HG03039 (cell line): ENCODE data around the gene GLIS2.

ENCODE experiments used
- ATAC-seq: cut with Tn5 transposase; IDR thresholded peaks from one replicate; pipeline ENCODE4 v1.9.1; 2021; ENCODE audit warnings: mild to moderate bottlenecking, moderate library complexity; ENCODE audit not compliant: unreplicated experiment

GLIS2 gene

DNA sequence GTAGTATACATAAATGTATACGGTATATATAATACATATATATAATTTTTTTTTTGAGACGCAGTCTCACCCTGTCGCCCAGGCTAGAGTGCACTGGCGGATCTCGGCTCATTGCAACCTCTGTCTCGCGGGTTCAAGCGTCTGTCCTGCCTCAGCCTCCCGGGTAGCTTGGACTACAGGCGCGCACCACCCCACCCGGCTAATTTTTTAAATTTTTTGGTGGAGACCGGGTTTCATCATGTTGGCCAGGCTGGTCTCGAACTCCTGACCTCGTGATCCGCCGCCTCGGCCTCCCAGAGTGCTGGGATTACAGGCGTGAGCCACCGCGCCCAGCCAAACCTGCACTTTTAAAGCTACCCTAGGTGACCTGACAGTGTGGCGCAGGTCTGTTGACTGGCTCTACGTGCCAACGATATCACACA, 34.5 kb downstream of the GLIS2 start:
- ATAC-seq = no peak

DNA sequence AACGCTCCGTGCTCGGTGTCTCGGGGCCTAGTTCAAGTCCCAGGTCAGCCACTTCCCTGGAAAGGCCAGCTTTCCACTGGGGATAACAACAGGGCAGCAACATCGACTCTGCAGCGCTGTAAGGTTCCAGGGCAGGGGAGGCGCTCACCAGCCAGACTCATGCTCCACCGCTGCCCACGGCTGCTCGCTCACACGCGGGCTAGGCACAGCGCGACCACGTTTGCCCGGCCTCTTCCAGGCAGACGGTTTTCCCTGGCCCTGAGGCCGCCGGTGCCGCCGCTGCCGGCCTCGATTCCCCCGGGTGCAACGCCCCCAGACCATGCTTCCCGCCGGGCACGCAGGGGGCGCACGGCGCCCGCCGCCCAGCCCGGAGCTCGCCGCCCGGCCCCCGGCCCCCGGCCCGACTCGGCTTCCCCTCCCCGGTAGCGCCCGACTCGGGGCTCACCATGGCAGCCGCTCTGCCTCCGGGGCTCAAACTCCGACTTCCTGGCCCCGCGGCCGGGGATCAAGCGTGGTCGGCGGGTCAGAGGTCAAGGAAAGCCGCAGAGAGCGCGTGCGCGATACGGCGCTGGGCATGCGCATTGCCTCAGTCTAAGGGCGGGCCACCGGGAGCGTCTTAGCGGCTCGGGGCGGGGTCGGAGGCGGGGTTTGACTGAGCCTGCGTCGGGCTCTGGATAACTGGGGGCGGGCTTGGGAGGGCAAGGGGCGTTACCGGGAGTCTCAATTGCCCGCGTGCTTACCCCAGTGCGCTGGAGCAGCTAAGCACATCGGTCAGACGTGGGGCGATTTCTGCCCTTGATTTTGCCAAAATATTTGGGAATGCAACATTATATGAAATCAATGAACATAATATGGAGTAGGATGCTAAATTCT, 35.2 kb downstream of the GLIS2 start, which contains the start of gene PAM16:
PAM16 (minus strand) TSS at position 535 of the 873 bp plus-strand sequence; CDS start at position 448, 87 bp downstream.
- ATAC-seq = peak; percentile 86

DNA sequence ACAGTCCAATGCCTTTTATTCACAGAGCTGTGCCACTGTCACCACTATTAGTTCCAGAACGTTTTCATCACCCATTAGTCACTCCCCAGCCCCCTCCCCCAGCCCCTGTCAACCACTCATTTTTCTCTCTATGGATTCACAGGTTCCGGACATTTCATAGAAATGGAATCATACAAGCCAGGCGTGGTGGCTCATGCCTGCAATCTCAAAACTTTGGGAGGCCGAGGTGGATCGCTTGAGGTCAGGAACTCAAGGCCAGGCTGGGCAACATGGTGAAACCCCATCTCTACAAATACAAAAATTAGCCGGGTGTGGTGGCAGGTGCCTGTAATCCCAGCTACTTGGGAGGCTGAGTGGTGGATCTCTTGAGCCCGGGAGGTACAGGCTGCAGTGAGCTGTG, 36.0 kb downstream of the GLIS2 start:
- no peak for ATAC-seq

DNA sequence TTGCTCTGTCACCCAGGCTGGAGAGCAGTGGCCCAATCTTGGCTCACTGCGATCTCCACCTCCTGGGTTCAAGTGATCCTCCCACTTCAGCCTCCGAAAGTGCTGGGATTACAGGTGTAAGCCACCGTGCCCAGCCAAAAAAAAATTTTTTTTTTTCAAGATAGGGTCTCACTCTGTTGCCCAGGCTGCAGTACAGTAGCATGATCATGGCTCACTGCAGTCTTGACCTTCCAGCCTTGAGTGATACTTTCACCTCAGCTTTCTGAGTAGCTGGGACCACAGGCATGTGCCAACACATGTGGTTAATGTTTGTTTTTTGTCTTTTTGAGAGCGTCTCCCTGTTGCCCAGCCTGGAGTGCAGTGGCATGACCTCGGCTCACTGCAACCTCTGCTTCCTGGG, 37.0 kb downstream of the GLIS2 start:
- no peak for ATAC-seq

DNA sequence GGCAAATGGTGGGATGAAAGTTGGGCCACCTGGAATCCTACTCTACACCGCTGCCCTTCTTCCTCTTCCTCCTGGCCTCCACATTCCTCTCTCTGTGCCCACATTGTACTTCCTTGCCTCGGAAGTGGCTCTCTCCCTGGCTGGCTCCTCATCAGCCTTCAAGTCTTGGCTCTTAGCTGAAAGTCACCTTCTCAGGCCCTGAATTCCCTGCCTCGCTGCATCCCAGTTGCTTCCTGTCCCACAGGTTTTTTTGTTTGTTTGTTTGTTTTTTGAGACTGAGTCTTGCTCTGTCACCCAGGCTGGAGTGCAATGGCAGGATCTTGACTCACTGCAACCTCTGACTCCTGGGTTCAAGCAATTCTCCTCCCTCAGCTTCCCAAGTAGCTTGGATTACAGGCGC, 37.8 kb downstream of the GLIS2 start:
- ATAC-seq = no peak

DNA sequence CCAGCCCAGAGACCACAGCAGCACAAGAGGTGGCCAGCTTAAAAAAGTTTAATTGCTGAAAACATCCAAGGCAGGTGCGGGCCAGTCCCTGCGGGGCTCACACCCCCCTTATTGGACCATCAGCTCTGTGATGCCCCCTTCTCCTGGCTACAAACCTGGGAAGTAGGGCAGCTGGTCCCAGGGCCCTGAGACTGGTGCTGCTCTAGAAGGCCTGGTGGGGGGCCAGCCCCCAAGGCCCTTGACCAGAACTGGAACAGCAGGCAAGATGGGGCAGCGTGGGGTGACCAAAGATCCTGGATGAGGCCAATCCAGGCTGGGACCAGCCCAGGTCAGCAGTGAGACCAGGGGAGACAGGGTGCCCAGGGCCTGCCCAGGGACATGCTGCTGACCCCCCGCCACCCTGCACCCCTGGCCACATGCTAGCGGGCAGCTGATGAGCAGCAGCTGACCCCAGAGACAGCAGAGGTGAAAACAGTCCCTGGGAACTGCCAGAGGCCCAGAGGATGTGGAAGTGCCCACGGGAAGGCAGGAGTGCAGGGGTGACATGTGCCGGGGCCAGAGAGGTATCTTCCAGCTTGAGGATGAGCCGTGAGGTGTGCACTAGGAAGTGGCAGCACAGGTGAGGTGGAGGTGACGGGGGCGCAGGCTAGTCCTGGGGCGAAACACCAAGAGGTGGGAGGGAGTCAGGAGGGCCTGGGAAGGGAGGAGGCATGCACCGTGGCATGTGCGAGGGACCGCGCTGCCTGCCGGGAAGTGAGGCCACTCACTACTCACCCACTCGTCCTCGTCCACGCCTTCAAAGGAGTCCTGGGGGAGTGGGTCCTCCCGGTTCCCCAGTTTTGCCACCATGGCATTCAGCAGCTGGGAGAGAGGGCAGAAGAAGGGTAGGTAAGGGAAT, 38.9 kb downstream of the GLIS2 start:
- no peak for ATAC-seq

DNA sequence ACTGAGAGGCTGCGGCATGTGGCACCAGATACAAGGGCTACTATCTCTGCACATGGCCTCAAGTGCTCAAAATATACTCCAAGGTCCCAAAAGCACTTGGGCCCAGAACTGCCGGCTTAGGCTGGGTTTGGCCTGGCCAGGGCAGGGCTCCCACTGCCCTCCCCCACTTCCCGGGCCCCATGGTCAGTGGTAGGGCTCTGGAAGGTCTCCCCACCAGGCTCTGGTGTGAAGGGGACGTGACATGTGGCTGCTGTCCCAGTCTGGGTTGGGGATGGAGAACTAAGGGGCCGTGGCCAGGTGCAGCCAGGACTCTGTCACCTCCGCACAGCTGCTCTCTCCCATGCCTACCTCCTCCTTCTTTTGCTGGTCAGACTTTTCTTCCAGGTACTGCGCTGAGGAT, 41.0 kb downstream of the GLIS2 start:
- ATAC-seq = no peak

DNA sequence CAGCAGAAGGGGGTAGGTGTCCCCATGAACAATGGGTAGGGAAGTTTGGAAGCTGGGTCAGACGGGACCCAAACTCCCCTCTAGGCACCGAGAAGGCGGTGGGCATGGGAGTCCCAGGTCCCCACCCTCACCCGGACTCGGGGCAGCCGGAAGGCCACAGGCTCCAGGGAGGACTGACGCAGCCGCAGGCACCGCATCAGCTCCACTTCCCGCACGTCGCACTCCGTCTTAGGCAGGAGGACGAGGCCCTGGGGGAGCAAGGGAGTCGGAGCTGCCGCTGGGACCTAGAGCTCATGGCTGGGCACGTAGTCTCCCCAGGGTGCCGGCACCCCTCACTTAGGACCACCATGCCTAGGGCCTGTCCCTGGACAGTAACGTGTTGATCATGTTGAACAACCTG, 42.4 kb downstream of the GLIS2 start:
- ATAC-seq = no peak

DNA sequence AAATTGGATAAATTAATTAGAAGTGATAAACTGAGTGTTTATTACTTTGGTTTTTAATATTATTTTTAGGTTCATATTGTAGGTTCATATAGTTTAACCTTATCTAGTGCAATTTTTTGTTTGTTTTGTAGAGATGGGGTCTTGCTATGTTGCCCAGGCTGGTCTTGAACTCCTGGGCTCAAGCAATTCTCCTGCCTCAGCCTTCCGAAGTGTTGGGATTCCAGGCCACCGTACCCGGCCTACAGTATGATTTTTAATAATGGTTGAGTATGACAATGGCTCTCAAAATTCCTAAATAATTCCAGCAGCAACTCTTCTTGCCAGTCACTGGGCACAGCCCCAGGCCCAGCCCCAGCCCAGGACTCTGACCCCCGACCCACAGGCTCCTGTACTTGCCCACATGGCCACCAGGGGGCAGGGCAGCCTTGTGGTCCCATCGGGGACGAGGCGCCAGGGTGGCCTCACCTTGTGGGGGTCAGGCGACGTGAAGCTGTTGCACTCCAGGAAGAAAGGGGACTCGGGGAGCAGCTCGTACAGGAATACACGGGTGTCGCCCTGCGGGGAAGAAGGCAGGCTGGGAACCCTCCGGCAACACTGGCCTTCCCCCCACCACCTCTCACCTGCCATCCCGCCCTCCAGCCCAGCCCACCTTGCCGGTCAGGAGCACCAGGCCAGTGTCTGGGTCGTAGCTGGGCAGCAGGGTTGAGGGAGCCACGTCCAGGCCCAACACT, 43.1 kb downstream of the GLIS2 start:
- no peak for ATAC-seq

DNA sequence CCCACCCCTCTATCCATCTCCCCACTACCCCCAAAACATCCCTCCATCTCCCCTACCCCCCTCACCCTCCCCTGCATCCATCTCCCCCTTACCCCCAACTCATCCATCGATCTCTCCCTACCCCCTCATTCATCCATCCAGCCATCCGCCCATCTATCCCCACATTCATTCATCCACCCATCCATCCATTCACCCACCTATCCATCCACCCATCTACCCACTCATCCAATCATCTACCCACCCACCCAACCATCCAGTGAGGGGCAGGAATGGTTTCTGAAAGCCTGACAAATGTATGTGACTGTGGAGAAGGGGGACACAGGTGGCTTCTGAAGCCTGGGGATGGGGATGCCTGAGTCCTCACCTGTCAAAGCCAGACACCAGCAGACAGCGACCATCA, 44.0 kb downstream of the GLIS2 start:
- ATAC-seq = no peak

DNA sequence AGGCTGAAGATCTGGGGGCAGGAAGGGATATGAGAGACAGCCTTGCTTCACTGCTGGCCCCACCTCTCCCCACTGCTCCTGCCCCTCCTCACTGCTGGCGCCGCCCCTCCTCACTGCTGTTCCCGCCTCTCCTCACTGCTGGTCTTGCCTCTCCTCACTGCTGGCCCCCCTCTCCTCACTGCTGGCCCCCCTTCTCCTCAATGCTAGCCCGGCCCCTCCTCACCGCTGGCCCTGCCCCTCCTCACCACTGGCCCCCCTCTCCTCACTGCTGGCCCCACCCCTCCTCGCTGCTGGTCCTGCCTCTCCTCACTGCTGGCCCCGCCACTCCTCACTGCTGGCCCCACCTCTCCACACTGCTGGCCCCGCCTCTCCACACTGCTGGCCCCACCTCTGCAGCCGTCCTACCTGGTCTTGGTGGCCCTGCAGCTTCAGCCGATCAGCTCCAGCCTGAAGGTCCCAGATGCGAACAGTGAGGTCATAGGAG, 44.7 kb downstream of the GLIS2 start:
- no peak for ATAC-seq

DNA sequence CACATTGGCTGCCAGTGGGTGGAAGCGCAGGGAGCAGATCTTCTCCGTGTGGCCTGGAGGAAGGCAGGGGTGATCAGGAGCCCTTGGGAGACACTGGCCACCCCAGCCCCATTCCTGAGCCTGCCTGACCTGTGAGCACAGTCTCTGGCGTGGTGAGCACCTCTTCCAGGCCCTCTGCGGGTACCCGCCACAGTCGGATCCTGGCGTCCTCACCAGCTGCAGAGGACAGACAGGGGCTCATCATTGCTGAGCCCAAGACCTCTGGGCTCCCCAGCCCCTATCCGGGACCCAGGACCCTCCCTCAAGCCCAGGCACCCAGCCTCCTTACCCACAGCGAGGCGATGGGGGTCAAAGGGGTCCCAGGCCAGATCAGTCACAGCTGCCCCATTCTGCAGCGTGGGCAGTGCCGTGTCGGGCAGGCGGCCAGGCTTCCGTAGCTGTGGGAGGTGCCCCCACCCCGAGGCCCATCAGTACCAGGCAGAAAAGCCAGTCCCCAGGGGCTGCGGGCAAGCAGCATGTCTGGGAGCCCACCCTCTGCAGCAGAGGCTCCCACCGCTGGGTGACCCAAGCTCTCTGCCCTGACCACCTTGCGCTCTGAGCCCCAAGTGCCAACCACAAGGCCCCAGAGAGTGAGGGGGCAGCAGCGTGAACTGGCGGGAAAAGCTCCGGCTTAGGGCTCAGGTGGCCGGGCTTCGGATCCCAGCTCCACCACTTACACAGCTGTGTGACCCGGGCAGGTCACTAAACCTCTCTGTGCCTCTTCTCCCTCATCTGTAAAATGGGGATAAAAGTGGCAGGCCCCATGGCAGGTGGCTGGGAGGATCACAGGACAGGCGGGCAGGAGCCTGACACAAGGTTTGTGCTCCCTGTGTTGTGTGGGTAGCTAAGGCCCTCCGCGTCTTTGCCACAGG, 45.4 kb downstream of the GLIS2 start:
- no peak for ATAC-seq

DNA sequence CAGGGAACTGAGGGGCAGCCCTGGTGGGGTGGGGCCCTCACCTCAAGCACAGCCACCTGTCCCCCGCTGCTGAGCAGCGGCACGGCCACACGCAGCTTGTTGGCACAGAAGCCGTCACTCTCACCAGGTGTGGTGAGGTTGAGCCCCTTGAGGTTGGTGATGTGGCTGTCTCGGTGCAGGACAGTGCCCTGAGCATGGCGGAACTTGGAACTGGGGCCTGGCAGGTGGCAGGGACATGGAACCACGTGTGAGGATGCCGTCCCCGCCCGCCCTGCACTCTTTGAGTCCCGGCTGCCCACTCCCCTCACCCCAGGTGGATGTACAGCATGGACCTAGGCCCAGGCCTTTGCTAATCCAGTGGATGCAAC, 46.1 kb downstream of the GLIS2 start:
- ATAC-seq = no peak

DNA sequence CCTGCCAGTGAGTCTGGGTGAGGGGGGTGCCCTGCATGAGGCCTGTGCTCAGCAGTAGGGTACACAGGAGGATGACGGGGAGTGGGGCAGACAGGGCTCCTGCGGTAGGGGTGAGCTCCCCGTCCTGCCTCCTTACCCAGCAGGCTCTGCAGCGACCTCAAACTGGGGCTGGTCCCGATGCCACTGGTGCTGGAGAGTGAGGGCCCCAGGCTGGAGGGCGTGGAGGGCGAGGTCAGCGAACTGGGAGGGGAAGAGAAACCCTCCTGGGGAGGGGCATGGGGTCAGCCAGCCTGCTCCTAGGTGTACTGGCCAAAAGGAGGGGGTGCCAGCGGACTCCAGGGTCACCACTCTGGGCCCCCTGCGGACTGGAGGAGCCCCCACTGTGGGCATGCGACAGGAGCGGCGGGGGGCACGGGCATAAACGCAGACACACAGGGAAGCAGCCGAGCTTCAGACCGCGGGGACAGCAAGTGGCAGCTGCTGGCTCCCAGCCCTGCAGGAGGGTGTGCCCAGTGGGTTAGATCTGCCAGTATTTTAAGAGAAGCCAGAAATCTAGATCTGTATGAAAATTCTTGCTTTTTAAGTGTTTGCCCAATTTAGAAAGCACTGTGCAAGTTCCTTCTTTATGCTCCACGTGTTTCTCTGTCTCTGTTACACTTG, 46.7 kb downstream of the GLIS2 start:
- ATAC-seq = no peak

DNA sequence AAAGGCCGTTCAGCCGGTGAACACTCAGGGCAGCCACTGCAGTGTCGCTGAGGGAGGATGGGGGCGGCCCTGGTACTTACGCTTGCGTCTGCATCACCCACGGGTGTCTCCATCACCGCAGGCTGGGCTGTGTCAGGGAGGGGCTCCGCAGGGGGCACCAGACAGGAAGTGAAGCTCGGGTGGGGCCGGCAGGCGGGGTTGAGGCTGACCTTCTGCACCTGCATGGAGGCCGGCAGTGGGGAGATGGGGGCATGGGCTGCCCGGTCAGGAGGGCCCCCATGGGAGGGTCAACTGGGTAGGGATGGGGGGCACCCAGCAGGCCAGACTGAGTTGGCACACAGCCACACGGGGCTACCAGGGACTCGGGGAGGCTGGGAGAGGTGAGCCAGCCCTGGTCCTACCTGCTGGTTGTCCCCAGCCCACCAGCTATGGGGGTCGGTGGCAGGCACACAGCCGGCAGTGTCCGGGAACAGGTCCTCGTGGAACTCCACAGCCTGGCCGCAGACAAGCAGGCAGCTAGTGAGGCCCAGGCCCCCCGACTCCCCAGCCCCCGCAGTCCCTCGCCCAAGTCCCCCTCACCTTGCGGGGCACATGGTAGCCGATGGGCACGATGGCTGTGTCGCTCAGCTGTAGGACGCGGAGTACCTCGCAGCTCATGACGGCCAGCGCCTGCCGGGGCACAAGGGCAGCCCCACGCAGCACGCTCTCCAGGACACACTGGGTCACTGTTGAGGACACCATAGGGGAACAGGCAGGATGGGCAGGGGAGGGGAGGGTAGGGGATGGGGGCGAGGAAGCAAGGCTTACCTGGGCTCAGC, 48.5 kb downstream of the GLIS2 start:
- no peak for ATAC-seq

DNA sequence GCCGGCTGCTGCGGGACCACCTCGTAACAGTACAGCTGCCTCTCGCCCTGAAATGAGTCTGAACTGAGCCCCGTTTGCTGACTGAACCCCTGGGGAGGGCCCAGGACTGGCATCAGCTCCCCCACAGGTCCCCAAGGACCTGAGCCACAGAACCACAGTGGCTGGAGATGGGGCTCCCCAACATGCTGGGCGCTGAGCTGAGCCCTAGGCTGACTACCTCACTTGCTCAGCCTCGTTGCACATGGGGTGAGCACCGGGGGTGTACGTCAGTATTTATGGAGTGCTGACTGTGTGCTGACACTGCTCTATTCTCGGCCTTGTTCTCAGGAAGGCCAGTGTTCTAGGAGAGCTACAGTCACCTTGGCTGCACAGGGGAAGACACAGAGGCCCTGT, 49.1 kb downstream of the GLIS2 start:
- ATAC-seq = no peak

DNA sequence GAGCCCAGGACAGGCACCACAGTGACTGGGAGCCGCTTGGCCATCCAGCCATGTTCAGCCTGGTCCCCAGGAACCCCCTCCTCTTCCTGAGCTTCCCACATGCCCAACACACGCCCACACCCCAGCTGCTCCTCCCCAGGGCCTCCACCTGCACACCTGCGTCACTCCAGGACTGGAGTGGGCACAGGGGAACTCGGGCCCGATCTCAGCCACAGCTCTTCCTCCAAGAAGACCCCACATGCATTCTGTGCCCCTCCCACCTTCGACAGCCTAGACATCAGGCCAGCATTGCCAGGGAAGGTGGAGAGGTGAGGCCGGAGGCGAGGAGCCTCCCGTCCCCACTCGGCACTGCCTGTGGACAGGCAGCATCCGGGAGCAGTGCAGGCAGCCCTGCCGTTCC, 49.7 kb downstream of the GLIS2 start:
- ATAC-seq = no peak

DNA sequence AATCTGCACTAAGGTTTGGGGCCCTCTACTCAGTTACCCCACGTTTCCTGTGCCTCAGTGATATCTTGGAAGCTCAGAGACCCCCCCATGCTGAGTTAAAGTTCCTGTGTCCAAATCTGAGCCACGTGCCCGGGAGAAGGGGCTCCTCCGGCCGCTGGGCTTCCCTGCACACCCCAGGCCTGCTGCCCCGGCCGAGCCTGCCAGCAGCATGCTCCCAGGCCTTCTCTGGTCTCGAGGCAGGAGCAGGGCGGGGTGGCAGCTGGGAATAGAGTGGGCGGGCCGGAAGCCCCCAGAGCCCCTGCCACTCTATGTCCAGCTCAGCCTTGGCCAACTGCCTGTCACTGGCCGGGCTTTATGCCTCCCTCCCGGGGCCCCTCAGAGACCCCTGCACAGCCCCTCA, 50.1 kb downstream of the GLIS2 start:
- ATAC-seq = no peak

DNA sequence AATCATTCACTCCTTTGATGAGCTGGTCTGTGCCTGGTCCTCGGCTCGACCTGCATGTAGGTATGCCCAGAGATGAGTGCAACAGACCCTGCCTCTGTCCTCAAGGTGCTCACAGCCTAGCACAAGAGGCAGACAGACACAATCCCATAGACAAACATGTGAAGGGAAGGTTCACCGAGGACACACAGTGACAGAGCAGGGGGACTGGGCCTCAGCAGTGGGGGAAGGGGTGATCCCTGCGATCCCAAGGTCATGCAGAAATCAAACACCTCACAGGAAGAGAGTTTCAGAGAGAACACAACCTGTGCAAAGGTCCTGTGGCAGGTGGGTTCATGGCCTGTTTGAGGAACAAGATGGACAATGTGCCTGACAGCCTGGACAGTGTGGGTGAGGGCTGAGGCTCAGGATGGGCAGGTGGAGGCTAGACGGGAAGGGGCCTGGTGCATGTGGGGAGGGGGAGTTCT, 51.6 kb downstream of the GLIS2 start:
- no peak for ATAC-seq
